ENCODE measurements around the gene PECR.

Gene PECR

DNA sequence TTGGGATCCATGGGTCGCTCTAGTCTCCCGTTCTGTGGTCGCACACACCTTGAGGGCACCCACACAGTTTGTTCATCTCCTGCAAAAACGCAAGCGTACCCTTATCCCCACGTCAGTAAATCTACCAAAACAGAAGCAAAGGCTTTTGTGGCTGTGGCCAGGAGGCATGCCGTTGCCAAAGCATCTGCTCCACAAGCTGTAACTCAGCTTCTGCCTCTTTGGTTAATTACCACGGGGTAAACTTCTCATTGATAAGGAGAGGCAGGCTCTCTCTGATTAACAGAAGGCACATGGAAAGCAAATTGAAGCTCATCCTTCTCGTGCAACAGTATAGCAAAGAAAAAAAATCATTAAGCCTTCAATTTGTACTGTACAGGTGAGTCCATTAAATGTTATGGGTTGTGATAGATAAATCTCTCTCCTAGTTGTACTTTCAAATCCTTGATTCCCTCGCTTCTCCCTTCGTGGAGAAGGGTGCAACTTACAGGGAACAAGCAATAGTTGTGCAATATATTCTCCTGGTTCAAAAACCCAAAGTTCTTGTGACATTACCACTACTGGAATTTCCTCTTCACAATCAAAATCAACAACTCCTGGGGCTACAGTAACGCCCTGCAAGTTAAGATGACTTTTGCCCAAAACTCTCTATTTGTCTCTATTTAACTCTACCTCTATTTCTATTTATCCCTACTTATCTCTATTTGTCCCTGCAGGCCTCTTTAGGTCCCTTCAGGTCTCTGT is 10.3 kb downstream of the PECR start:
- no peak for DNase-seq (ENCODE audit: low read depth)

DNA sequence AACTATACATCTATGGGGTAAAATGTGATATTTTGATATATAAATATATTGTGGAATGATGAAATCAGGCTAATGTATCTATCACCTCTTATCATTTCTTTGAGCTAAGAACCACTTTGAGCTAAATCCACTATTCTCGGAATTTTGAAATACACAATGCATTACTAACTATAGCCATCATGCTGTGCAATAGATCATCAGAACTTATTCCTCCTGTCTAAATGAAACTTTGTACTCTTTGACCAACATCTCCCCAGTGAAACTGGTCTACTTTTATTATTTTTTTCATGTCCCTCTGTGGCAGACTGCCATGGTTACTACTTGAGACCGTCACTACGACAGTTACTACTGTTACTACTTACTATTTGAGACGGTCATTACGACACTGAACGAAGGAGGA is 11.4 kb downstream of the PECR start:
- no peak for DNase-seq (ENCODE audit: low read depth)

DNA sequence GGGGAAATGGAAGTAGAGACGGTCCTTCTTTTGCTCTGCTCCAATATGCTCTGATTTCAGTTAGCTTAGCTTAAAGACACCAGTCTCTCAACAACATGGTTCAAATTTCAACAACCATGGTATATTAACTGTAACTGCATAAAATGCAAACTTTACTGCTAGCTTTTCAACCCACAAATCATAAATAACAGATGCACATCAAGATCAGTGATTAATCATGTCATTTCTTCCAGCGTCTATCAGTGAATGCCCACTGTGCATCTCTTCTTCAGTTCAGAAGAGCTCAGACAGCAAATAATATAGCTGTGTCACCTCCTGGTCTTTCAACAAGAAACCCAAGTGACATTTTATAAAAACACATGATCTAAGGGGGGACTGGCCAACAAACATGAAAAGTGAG is 12.6 kb downstream of the PECR start:
- no peak for DNase-seq (ENCODE audit: low read depth)

DNA sequence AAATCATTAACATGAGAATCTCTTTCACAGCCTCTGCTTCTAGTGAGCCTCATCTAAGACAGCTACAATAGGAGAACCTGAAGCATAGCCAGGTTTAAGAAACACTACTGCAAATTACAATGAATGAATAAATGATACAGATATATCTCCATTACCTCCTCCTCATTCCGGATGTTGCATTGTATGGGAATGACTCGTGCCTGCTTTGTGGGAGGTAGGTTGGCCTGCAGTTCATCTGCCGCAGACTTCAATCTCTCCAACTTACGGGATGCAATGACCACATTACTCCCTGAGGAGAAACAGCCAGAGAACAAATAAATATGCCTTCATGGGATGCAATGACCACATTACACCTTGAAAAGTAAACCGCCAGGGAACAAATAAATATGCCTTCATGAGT is 15.4 kb downstream of the PECR start:
- DNase-seq (ENCODE audit: low read depth): no peak

DNA sequence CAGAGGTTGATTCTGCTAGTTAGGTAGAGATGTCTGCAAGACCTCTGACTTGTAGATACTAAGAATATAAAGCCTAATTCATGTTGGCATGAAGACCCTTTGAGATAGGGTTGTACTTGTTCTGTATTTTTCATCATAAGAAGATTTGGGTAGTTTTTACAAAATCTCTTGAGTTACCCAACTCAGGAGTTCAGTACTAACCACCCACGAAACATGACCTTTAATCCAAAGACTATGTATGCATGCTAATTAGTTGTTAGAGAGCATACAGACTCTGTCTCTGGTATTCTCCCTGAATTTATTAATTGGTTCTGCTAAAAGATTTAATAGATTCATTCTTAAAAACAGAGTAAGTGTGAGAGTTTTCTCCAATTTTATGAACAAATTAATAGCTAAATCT is 16.9 kb downstream of the PECR start:
- no peak for DNase-seq (ENCODE audit: low read depth)

DNA sequence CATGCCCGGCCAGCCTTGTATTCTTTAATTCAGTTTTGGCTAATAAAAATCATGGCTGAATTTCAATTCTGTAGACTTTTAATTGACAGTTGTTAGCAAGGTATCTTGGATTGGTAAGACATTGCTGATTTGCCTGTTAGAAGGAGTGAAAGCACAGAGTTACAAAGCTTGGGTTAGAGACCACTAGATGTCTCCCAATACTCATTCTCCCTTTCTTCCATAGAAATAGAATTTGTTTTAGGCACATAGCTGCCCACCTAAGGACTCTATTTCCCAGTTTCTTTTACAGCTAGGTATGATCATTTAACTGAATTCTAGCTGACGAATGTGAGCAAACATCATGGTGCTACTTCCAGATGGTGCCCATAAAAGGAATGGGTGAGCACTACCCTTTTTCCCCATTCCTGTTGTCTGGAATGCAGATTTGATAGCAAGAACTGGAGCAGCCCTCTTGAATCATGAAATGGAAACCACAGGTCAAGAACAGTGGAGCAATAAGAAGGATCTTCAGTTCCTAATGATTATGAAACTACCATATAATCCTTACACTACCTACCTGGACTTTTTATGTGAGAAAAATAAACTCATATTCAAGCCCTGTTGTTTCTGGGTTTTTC is 17.5 kb downstream of the PECR start:
- no peak for DNase-seq (ENCODE audit: low read depth)

DNA sequence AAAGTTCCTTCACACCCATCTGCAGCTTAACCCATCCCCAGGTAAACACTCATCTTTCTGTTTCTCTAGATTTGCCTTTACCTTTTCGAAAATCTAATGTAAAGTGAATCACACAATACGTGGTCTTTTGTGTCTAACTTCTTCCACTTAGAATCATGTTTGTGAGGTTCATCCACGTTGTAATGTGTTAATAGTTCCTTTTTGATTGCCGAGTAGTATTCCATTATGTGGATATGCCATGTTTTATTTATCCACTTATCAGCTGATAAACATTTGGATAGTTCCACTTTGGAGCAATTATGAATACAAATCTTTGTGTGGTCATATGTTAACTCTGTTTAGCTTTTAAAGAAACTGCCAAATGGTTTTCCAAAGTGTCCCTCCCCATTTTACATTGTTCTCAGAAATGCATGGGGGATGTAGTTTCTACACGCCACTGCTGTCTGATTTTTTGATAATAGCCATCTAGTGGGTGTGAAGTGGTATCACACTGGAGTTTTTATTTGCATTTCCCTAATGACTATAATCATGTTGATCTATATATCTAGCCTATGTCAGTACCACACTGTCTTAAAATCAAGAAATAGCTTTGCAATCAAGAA is 22.3 kb downstream of the PECR start:
- no peak for DNase-seq (ENCODE audit: low read depth)

DNA sequence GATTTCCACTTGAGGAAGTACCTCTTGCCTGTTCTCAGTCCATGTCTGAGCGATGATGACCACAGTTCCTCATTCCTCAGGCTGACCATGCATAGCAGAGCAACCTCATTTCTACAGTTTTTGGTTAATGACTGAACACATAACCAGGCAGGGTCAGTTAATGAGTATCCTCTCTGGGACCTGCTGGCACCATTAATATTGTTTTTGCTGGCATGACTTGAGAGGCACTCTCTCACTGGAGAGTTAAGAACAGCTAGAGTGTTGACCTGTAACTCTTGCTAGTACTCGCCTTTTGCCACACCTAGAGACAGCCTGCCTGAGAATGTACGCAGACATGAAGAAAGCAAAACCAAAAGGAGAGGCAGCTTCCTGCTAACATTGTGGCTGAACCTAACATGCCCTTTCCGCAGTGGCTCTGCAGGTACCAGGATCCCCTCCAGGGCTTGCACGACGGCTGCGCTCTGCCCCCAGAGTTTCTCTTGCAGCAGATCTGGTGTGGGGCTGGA is 23.9 kb downstream of the PECR start:
- peak; percentile 19 for DNase-seq (ENCODE audit: low read depth)

DNA sequence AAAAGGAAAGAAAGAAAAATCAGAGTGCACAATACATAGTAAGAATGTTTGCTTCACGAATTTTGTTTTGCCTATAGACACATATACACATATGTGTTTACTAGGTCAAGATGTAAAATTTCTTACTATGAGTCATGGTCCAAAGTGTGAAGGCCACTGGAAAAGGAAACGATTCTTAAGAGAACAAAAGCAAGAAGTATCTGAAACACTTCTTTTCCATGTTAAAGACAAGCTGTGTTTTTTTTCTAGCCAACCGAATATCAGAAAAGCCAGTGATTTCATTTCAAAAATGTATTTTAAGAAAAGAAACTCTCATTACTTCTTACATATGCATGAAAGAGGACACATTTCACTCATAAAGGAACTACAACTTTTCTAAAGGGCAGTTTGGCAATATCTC is 24.9 kb downstream of the PECR start:
- DNase-seq (ENCODE audit: low read depth): no peak

DNA sequence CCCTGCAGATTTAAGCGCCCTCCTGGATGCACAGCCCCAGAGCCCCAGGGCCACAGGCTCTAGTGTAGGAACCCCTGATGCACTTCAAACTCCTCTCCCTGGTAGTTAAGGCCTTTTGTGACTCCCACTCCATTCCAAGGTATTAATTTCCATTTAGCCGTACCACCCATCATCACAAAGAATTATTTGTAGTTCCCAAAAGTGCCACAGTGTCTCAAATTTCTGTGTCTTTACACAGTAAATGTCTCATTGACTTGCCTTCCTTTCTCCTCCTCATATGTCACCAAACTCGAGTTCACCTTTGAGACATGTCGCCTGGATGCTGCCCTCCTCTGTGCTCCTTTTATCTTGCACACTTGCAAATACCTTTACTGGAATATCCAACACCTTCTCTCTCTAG is 25.9 kb downstream of the PECR start:
- no peak for DNase-seq (ENCODE audit: low read depth)

DNA sequence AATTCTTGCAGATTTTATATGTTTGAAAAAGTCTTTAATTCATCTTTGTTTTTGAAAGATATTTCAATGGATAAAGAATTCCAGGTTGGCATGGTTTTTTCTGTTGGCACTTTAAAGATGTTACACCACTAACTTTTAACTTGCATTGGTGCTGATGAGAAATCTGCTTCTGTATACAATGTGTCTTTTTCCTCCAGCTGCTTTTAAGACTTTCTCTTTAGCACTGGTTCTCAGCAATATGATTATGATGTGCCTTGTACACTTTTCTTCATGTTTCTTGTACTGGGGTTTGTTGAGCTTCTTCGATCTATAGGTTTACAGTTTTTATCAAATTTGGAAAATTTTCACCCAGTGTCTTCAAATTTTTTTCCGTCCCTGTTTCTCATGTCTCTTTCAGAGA is 29.2 kb downstream of the PECR start:
- DNase-seq (ENCODE audit: low read depth): no peak

DNA sequence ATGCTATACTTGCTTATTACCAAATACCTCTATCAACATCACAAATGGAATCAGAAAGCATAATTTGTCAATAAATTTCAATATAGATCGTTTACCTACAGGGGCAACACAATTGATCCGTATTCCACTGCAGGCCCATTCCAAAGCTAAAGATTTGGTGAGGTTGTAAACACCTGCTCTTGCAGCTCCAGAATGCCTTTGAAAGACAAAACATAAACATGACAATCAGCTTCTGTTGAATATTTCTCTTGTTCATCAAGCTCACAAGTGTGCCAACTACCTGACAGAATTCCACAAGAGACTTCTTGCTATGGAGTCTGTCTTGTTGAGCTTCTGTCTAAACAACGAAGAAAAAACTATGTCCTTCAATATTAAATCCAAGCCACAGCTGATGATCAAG is 30.3 kb downstream of the PECR start:
- no peak for DNase-seq (ENCODE audit: low read depth)

DNA sequence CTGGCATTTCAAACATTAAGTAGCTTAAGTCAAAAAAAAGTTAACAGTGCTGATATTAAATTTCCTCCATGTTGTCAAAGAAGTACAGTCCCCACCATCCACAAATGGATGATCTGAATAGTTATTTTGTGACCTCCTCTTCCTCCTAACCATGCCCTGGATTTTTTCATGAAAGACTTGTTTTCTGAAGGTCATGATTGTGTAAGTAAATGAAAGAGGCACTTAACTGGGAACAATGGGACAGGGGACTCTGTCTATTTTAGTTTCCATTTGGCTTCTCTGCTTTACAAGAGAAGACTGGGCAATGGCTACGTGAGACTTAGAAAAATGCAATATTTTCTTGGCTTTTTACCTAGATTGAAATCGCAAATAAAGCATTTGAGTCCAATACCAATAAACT is 32.2 kb downstream of the PECR start:
- no peak for DNase-seq (ENCODE audit: low read depth)

DNA sequence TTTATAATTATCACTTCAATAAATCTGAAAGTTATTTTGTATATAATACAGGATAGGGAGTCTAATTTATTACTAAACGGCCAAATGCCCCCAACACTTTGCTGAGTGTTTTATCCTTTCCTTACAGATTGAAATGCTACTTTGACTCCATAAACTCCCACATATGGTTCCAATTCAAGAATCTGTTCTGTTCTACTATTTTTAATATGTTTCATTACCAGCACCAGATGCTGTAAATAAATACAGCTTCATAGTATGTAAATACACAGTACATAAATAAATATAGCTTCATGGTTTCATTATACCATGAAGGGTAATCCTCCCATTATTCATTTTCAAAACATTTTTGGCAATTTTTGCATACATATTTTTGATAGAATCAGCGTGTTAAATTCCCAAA is 34.2 kb downstream of the PECR start:
- no peak for DNase-seq (ENCODE audit: low read depth)

DNA sequence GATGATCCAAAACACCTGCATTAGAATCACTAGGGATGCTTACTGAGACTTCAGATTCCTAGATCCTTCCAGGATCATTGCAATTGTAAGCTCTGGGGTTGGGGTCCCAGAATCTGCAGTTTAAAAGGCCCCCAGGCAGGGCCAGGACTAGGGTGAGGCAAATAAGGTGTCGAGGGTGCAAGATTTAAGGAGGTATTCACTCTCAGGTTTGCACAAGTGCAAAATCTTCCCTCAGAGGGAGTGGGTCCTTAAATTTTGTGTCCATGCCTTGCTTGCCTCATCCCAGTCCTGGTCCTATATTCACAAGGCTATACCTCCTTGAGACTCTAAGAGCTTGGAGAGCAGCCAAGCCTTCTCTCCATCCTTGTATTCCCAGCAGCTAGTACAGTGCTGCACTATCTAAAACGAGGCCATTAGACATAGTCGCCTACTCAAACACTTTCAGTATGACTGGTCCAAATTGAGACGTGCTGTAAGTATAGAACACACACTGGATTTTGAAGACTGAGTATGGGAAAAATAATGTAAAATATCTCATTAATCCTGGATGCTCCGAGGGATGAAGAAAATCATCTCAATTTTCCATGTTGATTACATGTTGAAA is 36.6 kb downstream of the PECR start:
- DNase-seq (ENCODE audit: low read depth): no peak

DNA sequence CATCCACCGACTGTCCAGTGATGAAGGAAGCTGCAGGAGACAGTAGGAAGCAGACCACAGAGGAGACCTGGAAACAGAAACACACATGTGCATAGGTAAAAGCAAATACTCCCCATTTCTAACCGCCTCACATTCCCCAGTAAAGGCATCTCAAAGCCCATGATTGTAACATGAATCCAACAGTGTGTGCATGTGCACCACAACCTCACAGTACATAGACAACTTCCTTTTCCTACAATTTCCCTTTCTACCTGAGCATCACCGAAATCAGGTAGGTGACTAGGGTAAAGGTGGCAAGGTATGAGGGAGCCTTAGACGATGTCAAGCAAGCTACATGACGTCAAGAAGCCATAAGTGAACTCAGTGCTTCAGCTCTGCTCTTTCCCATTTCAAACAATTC is 37.7 kb downstream of the PECR start:
- no peak for DNase-seq (ENCODE audit: low read depth)

DNA sequence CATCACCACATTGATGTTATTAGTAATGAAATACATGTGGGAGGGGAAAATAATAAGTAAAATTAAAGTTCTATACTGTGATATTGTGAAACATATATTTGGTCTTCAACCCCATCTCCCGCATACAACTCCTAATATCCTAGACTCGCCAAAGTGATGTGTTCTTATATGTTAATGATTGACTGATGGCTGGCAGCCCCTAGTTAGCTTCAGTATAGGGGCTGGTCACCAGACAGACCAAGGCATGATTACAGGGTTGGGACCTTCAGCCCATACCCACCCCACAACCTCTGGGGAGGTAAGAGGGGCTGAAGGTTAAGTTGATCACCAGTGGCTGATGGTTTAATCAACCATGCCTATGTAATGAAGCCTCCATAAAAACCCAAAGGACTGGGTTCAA is 40.2 kb downstream of the PECR start:
- no peak for DNase-seq (ENCODE audit: low read depth)

DNA sequence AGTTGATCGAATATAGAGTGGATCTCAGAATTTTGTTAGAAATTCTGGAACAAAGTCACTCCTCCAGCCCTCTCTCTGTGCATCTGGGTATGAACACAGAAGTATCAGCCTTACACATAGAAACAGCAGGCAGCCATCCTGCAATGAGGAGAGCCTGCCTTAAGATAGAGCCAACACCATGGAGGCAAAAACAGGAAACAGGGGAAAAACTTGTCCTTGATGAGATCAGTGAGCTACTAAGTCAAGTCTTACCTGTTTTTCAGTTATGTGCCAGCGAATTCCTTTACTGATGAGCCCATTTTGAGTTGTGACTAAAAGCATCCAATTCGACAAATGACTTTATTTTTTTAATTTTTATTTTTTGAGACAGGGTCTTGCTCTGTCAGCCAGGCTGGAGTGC is 41.7 kb downstream of the PECR start:
- DNase-seq (ENCODE audit: low read depth): no peak

DNA sequence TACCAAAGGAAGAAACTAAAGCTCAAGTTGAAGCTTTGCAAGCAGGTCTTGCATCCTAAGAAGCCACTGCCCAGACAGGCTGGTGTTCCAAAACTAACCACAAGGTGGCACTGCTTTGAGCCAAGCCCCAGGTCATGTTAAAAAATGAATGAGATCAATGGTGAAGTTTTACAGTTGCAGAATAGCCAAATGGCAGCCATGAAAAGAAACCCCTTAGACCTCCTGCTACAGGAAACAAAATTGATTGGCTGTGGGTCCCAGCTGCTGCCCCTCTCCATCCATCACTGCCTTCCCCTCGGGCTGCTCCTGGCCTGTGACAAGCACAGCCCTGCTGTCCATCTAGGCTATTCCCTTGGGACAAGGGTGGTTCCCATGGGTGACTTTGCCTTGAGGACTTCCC is 47.5 kb downstream of the PECR start:
- peak; percentile 17 for DNase-seq (ENCODE audit: low read depth)

DNA sequence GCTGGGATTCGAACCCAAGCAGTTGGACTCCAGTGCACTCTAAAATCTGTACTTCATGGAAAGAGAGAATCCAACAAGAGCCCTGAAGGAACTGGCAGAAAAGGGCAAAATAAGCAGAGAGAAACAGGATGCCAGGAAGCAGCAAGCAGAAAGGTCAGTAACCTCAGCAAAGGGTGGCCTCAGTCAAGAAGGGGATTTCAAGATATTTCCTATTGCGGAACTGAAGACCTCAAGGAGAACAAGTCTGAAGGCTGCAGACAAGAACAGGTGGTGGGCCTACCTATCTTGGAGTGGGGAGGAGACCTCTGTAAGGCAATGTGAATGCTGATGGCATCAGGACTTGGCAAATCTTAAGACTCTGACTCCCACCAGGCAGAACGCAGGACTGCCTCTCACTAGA is 48.2 kb downstream of the PECR start:
- DNase-seq (ENCODE audit: low read depth): no peak

DNA sequence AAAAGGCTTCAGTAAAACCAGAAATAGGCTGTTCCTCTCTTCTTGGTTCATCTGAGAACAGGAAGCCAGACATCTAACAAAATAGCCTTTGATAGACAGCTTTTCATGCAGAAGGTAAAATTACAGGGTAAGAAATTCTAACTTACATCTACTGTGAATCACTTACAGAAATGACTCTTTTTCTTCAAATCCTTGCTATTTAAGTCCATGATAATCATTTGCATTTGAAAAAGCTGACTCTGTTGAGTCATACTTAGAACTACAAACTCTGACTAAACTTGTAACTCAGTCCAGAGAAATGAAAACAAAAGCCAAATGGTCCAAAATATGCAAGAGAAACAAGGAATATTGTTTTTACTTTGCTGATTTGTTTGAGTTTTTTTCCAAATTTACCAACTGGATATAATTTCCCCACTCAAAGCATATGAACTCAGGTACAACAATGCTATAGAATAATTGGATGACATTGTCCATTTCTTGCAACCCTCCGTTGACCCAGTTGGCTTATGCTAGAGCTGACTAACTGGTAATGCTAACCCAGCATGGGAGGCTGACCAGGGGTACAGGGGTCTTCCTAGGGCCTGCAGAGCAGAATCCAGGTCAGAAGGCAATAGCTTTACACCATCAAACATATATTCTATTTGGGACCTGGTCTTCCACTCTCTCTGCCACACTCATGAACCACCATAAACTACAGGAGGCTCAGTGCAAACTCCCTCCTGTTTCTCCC is 49.5 kb downstream of the PECR start:
- no peak for DNase-seq (ENCODE audit: low read depth)

DNA sequence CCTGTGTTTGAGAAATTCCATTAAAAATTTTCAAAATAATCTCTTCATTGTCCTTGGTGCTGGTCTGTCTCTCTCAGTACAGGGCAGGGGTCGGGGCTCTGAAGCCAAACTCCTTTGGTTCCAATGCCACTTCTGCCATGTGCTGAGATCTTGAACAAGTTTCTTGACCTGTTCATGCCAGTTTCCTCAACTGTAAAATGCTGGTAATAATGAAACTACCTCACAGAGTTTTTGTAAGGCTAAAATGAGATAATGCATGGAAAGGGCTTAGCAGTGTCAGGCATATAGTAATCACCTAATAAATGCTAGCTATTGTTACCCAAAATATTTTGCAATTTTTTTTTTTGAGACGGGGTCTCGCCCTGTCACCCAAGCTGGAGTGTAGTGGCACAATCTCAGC is 51.4 kb downstream of the PECR start:
- DNase-seq (ENCODE audit: low read depth): no peak

All from T-helper 22 cell (primary cell).